K562 (cell line): ENCODE measurements around the gene PCP2. TPM values are rescaled to one million over a fixed set of nuclear protein-coding genes. Genes with fewer than 3 reads are reported as not detected.
A peak's percentile ranks its signal among the peaks of the same experiment; 100 is the strongest.

Source experiments
- EGR1 ChIP-seq: fragments of 450-650 bp; conservative IDR thresholded peaks from 2 replicates; pipeline ENCODE4 v1.6.1; 2017; ENCODE audit warnings: mild to moderate bottlenecking
- ELF1 ChIP-seq: fragments of 200-800 bp; sonication (Bioruptor generic); IDR thresholded peaks from 2 replicates; pipeline ENCODE4 v1.6.1; 2016; ENCODE audit warnings: missing genetic modification characterization, missing compliant biosample characterization
- FOXO4 ChIP-seq: fragments of 450-650 bp; formaldehyde crosslinking; IDR thresholded peaks from 2 replicates; pipeline ENCODE4 v1.4.0; 2020; ENCODE audit warnings: mild to moderate bottlenecking, moderate library complexity
- HNRNPK ChIP-seq: fragments of 200-400 bp; formaldehyde crosslinking; IDR thresholded peaks from one replicate; pipeline ENCODE4 v1.6.1; 2018; ENCODE audit warnings: mild to moderate bottlenecking, low read depth, low read length; ENCODE audit not compliant: poor library complexity, severe bottlenecking
- PRDM10 ChIP-seq: fragments of 450-650 bp; IDR thresholded peaks from 2 replicates; pipeline ENCODE4 v1.6.1; 2018; ENCODE audit not compliant: partially characterized antibody
- PTTG1 ChIP-seq: fragments of 450-650 bp; IDR thresholded peaks from 2 replicates; pipeline ENCODE4 v1.6.1; 2016; ENCODE audit warnings: low read depth, mild to moderate bottlenecking, missing genetic modification characterization, missing compliant biosample characterization
- RHOXF2B ChIP-seq: fragments of 250-450 bp; sonication (Bioruptor Pico); conservative IDR thresholded peaks from 2 replicates; pipeline ENCODE4 v1.5.1; 2021
- YBX1 ChIP-seq: fragments of 450-650 bp; IDR thresholded peaks from 2 replicates; pipeline ENCODE4 v1.7.1; 2016; ENCODE audit warnings: mild to moderate bottlenecking
- ZBTB7A ChIP-seq: IDR thresholded peaks from 2 replicates; pipeline ENCODE4 v1.6.1; 2011; ENCODE audit warnings: low read depth, mild to moderate bottlenecking, low read length, moderate library complexity, borderline replicate concordance; ENCODE audit not compliant: control insufficient read depth
- ZFP91 ChIP-seq: sonication (generic); formaldehyde crosslinking; IDR thresholded peaks from 2 replicates; pipeline ENCODE4 v1.8.0; 2022; ENCODE audit warnings: mild to moderate bottlenecking, missing genetic modification reagents
- ZNF592 ChIP-seq: fragments of 450-650 bp; IDR thresholded peaks from 2 replicates; pipeline ENCODE4 v1.6.1; 2017; ENCODE audit warnings: antibody characterized with exemption, mild to moderate bottlenecking
- ZNF780A ChIP-seq: fragments of 250-450 bp; sonication (Bioruptor Pico); IDR thresholded peaks from 2 replicates; pipeline ENCODE4 v1.5.0; 2021; ENCODE audit warnings: mild to moderate bottlenecking
- polyA plus RNA-seq, 8 experiments: library from polyadenylated mRNA; depleted of rRNA in 4 of 8; stranded (reverse) in 5 of 8; unstranded in 3 of 8; fragments of >200 nt; fragmentation: Nextera tagmentation in 2 of 8; fragmentation: Illumina TruSeq in 1 of 8; extraction: Ambion mirVana in 2 of 8; extraction: Trizol in 1 of 8; gene quantifications; 2 replicates each; pipeline versions ENCODE4 v1.2.1 to v1.2.3, GENCODE V29; 2011 to 2014; ENCODE audit warnings: inconsistent platforms in 1 of 8, missing spikeins in 1 of 8
- total RNA-seq, 7 experiments: library from RNA; depleted of rRNA in 6 of 7; stranded (reverse); fragments of >200 nt in 6 of 7; fragmentation: Illumina TruSeq in 2 of 7; extraction: Trizol in 2 of 7; gene quantifications; 2 replicates each; pipeline versions ENCODE4 v1.2.1 to v1.2.3, GENCODE V29; 2011 to 2021; ENCODE audit warnings: low replicate concordance in 1 of 7

The PCP2 gene
- total and polyA plus RNA-seq, 9 of the 15 experiments (the other 6 are each of a cell fraction or from before 2014, with no cell fraction given), result 0.17 to 1.3 (median 0.49) TPM; not detected in 3

GRCh38 chr19:7676854-7677253 is 43.3 kb upstream of the PCP2 start, which contains the start of gene MCEMP1 (continued):
- TF ChIP-seq ZNF592 (no peak), PRDM10 (no peak), PTTG1 (no peak), ELF1 (tag) (0 out of 2 replicates have a peak, but pooled peaks have one; percentile 52), RHOXF2B (CRISPR knock-in tag) (no peak), ZBTB7A (0 out of 2 replicates have a peak, but pooled peaks have one; percentile 7), FOXO4 (CRISPR knock-in tag) (no peak), ZFP91 (CRISPR knock-in tag) (no peak), ZNF780A (CRISPR knock-in tag) (no peak), HNRNPK (no peak), YBX1 (no peak), EGR1 (peak; percentile 69)
